GM18868 (cell line): ENCODE data around the gene RICTOR.
"Not testable (repeated sequence)": the region's sequence is repeated elsewhere in the genome, so short reads cannot be mapped to it uniquely, and the experiment has no call there.

ENCODE experiments used
- ATAC-seq: cut with Tn5 transposase; IDR thresholded peaks from one replicate; pipeline ENCODE4 v1.9.1; 2021; ENCODE audit warnings: mild to moderate bottlenecking, moderate library complexity; ENCODE audit not compliant: unreplicated experiment

Gene RICTOR

GRCh38 chr5:39057734-39058133 is 16.5 kb downstream of the RICTOR start:
- ATAC-seq, result peak; percentile 63

GRCh38 chr5:39055768-39056398 is 18.3 kb downstream of the RICTOR start:
- ATAC-seq, result no peak

DNA sequence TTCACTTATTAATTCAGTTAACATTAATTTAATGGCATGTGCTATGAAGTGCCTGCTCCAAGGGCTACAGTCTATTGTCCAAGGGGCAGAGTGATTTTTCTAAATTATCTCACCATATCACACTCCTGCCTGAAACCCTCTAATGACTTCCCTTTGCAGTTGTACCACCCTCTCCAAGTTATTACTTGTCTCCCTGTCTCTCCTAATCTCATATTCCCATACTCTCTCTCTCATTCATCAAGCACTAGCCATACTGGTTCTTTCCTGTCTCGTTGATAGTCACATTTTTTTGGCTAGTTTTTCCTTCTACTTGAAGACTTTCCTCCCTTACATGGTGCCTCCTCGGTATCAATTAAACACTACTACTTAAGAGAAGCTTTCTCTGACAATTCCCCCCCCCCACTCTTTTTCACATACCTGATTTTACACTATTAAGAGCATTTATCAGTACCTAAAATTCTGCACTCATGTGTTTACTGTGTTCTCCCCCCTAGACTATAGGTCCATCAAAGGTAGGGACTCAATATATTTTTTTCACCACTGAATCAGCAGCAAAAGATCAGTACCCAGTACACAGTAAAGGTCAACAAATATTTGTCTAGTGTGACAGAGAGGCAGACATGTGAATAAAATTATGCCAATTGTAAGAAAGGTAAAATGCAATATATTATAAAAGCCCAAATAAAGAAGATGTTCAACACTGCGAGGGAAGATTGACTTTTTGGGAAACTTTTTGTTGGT is 19.0 kb downstream of the RICTOR start:
- ATAC-seq, result no peak

- ATAC-seq, result no peak
Observed at GRCh38 chr5:39053189-39053588, 21.0 kb downstream of the RICTOR start.

- ATAC-seq, result no peak
Observed at GRCh38 chr5:39052141-39052540, 22.1 kb downstream of the RICTOR start.

DNA sequence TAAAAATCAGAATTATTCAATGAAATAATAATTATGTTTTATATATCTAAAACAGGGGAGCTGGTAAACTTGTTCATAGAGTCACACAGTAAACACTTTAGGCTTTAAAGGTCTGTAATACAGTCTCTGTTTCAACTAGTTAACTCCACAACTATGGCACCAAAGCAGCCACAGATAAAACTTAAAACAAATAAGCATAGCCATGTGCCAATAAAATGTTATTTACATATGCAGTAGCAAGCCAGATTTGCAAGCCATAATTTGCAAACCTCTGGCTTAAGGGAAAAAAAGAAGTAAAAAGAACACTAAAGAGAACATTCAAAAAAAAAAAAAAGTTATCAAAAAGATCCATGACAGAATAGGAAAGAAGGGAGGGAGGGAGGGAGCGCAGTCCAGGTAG is 24.9 kb downstream of the RICTOR start:
- no peak for ATAC-seq

- ATAC-seq, result no peak
Observed at GRCh38 chr5:39040875-39041274, 33.3 kb downstream of the RICTOR start.

GRCh38 chr5:39034493-39034892 is 39.7 kb downstream of the RICTOR start:
- ATAC-seq, result not testable (repeated sequence)

- ATAC-seq, result no peak
Observed at GRCh38 chr5:39031041-39031440, 43.2 kb downstream of the RICTOR start.

DNA sequence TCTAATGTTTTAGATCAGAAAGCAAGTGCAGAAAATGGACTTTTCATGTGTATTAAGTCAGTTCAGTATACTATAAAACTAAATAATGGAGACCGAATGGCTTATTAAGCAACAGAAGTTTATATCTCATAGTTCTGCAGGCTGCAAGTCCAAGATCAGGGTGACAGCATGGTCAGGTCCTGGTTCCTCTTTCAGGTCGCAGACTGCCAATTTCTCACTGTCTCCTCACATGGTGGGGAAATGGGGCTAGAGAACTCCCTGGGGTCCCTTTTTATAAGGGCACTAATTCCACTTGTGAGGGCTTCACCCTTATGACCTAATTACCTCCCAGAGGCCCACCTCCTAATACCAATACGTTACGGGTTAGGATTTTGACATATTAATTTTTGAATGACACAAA is 48.7 kb downstream of the RICTOR start:
- peak; percentile 59 for ATAC-seq

DNA sequence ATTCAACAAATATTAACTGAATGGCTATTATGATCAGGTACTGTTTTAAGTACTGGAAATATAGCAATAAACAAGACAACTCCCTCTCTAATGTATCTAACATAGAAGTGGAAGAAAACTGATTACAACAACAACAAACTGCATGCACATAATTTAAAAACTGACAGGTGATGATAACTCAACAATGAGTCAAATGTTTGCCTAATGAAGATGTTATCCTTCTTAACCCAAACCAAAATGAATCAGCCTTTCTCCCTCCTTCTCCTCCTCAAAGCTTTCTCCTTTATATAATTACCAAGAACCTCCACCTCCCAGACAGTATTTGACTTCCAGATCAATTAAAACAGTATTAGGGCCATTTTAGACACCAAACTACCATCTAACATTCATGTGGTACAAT is 49.3 kb downstream of the RICTOR start:
- no peak for ATAC-seq

DNA sequence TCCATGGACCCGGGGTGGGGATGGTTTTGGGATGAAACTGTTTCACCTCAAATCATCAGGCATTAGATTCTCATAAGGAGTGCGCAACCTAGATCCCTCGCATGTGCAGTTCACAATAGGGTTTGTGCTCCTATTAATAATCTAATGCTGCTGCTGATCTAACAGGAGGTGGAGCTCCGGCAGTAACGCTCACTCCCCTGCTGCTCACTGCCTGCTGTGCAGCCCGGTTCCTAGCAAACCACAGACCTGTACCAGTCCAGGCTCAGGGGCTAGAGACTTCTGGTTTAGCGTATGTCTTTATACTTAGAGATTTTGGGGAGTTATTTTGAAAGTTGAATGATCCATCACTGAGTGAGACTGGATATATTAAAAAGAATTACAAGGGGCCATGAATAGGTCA is 50.2 kb downstream of the RICTOR start:
- ATAC-seq, result no peak

DNA sequence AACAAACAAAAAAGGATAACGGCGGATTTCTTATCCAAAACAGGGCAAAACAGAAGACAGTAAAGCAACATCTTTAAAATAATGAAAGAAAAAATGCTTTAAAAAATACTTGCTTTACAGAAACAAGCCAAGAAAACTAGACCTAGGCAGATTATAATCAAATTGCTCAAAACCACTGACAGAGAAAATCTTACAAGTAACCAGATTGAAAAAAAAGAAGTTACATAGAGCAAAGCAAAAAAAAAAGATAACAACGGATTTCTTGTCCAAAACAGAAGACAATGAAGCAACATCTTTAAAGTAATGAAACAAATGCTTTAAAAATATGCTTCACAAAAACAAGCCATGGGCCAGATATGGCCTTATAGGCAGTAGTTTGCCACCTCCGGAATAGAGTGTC is 51.1 kb downstream of the RICTOR start:
- no peak for ATAC-seq

- ATAC-seq, result no peak
Observed at GRCh38 chr5:39022151-39022550, 52.0 kb downstream of the RICTOR start.

GRCh38 chr5:39021413-39021812 is 52.8 kb downstream of the RICTOR start:
- ATAC-seq, result no peak

- ATAC-seq, result no peak
Observed at GRCh38 chr5:39020458-39020857, 53.7 kb downstream of the RICTOR start.

GRCh38 chr5:39019254-39019653 is 54.9 kb downstream of the RICTOR start:
- ATAC-seq, result no peak

- no peak for ATAC-seq
Observed at GRCh38 chr5:39017504-39017903, 56.7 kb downstream of the RICTOR start.

DNA sequence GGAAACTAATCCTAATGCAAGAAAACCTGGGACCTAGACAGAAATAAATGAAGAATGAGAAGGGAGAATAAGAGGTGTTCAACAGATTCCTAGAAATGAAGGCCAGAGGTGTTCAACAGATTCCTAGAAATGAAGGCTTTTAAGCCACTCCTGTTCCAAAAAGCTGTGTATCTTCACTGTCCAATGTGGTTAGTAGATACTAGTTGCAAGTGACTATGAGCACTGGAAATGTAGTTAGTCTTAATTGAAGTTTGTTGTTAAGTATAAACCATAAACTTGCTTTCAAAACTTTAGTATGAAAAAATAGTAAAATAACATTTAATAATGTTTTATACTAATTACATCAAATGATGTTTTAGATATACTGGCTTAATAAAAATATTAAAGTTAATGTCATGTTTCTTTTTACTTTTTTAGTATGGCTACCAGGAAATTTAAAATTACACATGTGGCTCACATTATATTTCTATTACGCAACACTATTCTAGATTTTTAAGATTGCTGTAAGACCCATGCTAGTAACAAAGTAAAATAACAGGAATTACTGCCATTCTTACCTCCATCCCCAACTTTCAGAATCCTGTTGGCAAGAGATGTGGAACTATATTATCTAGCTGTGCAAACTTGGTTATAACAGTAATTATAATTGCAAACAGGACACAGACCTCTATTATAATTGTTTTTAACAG is 57.5 kb downstream of the RICTOR start:
- no peak for ATAC-seq

GRCh38 chr5:39015743-39016586 is 58.2 kb downstream of the RICTOR start:
- no peak for ATAC-seq

DNA sequence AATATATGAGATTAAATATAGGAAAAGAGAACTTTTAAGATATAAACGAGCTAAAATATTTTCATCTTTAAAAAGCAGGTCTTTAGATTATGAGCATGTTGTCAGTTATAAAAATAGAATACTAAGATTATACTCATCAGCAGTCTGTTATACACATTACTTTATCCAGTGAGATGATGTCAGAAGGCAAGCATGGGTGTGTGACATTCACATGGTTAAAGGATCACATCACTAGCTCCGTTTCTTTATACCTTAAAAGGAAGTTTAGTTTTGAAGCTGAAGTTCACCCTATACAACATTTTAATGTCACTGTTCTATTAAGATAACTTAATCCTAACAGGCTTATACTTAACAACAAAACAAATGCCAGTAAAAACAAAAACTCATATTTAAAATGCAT is 59.6 kb downstream of the RICTOR start:
- ATAC-seq, result no peak
